IgD-negative memory B cell (primary cell): Measurements from ENCODE around the gene LRR1. TPM values are rescaled to one million over a fixed set of nuclear protein-coding genes. Genes with fewer than 3 reads are reported as not detected.

ENCODE experiments used
- polyA plus RNA-seq: library from polyadenylated mRNA; unstranded; fragments of 300-500 nt; fragmentation: Illumina TruSeq; gene quantifications from one replicate; pipeline ENCODE4 v1.2.3, GENCODE V29; 2021

LRR1 gene
- polyA plus RNA-seq, 1 donor from 2014 or later, result 10.1 TPM

Other genes with a start within 250 kb of the LRR1 start
- 10,099 TPM for gene RPS29, start 12.6 kb upstream of the LRR1 start, polyA plus RNA-seq
- gene RPL36AL, start 21.7 kb downstream of the LRR1 start, polyA plus RNA-seq, result 504 TPM
- gene MGAT2, start 21.9 kb downstream of the LRR1 start, polyA plus RNA-seq, result 31.3 TPM
- gene DNAAF2, start 36.3 kb downstream of the LRR1 start, polyA plus RNA-seq, result 33.4 TPM
- not detected for gene POLE2, start 89.3 kb downstream of the LRR1 start, polyA plus RNA-seq
- 2.6 TPM for gene KLHDC1, start 94.2 kb downstream of the LRR1 start, polyA plus RNA-seq
- 48.1 TPM for gene KLHDC2, start 169.2 kb downstream of the LRR1 start, polyA plus RNA-seq